ACHN (cell line): ENCODE data around the gene VKORC1.

Source experiments
- DNase-seq: peaks from one replicate; pipeline ENCODE4 v3.0.0-alpha.2; 2015
- in situ Hi-C: cut with HindIII; loops from 2 replicates; pipeline ENCODE4 v1.10.0; 2017; ENCODE audit warnings: low sequenced_read_pairs, low pct_ligation_motif_present, low pct_unique_long_range_greater_than_20kb

Gene VKORC1

DNA sequence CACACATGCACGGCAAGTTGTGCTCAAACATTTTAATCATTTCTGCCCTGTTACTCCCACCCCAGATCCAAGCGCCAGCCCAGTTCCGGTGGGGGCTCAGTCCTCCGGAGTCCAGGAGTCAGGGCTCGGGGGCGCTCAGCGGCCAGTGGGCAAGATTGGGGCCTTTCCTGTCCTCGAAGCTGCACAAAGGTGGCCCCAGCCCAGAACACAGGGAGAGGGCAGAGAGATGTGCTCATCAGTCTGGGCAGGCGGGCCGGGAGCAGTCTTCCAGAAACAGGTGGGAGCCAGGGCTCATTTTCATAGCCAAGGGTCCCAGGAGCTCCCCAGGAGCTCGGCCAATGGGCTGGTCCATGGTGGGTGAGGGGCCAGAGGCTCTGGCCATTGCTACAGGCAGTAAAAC lies 36.8 kb upstream of the VKORC1 start:
- in situ Hi-C loops, result no loop called here
- DNase-seq, result no peak

DNA sequence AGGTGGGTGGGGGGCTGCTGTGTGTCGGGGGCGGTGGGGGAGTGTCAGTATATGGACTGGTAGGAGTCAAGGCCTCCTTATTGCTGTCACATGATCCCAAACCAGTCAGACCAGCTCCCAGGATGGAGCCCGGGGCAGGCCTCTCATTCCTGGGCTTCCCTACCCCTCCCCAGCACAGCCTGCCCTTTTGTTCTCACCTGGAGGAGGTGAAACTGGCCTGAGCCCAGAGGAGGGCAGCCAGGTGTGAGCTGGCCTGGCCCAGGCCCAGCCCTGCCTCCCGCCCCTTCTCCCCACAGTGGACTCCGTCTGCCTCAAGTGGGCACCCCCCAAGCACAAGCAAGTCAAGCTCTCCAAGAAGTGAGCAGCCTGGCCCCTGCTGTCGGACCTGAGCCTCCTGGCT lies 36.3 kb upstream of the VKORC1 start:
- no peak for DNase-seq
- in situ Hi-C loops, result no loop called here

DNA sequence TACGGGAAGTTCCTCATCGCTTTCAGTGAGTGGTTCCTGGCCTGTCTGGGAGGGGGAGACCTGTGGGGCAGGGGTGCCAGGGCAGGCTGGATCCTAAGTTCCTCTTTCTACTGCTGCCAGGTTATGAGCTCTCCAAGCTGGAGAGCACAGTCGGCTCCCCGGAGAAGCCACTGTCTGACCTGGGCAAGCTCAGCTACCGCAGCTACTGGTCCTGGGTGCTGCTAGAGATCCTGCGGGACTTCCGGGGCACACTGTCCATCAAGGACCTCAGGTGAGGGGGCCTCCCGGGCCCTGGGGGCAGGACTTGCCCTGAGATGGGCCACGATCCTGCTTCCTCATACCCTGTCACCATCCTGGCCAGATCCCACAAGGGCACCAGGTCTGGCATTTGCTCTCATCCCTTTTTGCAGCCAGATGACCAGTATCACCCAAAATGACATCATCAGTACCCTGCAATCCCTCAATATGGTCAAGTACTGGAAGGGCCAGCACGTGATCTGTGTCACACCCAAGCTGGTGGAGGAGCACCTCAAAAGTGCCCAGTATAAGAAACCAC lies 35.8 kb upstream of the VKORC1 start:
- no peak for DNase-seq
- in situ Hi-C loops, result no loop called here

DNA sequence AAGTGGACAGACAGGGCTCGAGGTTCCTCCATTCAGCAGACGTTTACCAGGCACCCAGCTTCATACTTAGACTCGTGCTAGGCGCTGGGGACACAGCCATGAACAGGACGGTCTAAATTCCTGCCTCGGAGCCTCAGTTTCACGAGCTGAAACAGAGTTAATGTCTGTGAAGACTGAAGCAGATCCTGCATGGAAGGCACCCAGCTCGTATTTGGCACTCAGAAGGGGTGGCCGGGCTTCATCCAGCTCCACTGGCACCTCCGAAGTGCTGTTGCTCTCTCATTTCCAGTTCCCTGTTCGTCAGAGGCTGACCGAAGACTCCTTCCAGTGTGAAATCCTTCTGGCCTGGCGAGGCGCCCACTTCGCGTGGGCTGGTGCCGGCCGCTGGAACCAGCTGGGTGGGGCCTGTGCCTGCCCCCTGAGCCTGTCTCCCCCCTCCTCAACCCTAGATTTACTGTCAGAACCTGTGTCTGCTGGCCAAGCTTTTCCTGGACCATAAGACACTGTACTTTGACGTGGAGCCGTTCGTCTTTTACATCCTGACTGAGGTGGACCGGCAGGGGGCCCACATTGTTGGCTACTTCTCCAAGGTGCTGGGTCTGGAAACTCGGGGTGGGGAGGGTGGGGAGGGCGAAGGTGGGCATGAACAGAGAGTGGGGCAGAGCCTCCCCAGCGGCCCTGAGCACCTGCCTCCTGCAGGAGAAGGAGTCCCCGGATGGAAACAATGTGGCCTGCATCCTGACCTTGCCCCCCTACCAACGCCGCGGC lies 35.2 kb upstream of the VKORC1 start:
- DNase-seq, result no peak
- in situ Hi-C loops, result no loop called here

DNA sequence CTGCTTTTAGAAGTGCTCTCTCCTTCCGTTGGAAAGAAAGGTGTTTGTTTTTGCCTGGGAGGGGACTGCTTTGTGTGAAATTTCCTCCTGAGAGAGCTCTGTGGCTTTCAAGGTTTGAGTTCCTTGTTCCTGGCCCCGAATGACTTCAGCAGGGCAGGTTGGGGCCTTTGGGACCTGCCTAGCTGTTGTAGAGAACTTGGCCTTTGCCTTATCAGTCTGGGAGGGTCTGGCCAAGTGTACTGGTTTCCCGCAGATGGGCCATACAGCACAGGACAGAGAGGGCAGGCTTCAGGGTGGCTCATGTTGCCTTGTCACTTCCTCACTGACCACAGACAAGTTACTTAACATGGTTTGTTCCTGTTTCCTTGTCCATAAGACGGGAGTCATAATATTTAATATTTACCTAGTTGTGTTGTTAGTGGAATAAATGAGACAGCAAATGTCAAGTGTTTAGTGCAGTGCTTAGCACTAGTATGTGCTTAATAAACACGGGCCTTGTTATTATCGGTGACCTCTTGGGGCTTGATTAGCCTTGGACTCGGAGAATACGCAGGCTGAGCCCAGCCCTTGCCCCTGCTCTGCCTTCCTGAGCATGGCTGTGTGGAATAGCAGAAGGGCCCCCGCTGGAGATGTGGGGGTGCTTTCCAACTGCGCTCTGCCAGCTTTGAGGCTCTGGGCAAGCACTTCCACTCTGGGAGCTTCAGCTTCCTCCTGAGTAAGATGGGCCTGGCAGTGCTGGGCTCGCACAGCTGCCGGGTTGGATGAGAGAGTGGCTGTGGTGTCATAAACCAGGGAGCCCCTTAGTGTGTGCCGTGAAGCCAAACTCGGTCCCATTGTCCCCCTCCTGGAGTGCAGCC lies 34.3 kb upstream of the VKORC1 start:
- in situ Hi-C loops, result no loop called here
- DNase-seq, result no peak

DNA sequence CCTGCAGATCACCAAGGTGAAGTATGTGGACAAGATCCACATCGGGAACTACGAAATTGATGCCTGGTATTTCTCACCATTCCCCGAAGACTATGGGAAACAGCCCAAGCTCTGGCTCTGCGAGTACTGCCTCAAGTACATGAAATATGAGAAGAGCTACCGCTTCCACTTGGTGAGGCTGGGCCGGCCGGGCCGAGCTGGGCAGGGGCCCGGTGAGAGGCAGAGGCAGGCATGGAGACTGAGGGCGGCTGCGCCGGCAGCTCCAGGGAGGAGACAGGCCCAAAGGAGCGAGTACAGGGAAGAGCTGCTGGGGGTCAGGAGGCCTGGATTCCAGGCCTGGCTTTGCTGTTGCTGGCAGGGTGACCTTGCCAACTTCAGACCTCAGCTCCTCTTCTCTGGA lies 32.6 kb upstream of the VKORC1 start:
- in situ Hi-C loops, result no loop called here

DNA sequence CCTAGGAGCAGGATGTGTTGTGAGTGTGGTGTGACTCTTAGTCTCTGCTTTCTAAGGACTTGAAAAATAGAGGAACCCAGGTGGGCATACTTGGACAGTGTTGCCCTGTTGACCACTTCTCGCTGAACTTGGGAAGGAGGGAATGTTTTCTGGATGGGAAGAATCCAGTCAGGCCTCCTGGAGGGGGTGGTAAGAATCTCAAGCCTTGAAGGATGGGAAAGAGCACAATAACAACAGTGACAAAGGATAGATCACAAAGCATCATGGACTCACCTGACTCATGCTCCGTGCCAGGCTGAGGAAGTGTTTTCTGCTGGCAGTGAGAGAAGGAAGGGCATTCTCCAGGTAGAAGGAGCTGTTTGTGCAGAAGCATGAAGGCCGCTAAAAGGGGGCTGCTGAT lies 31.2 kb upstream of the VKORC1 start:
- DNase-seq, result no peak
- in situ Hi-C loops, result no loop called here

More for the DNA sequence above, 32.6 kb upstream of the VKORC1 start:
- no peak for DNase-seq

DNA sequence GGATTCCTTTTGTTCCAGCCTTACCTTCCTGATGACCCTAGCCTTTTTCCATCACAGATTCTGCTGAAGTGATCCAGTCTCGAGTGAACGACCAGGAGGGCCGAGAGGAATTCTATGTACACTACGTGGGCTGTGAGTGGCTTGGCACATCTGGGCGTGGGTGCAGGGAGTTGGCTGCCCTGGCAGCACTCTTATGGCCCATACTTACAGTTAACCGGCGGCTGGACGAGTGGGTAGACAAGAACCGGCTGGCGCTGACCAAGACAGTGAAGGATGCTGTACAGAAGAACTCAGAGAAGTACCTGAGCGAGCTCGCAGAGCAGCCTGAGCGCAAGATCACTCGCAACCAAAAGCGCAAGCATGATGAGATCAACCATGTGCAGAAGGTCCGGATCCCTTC lies 25.5 kb upstream of the VKORC1 start:
- DNase-seq, result no peak
- in situ Hi-C loops, result no loop called here

DNA sequence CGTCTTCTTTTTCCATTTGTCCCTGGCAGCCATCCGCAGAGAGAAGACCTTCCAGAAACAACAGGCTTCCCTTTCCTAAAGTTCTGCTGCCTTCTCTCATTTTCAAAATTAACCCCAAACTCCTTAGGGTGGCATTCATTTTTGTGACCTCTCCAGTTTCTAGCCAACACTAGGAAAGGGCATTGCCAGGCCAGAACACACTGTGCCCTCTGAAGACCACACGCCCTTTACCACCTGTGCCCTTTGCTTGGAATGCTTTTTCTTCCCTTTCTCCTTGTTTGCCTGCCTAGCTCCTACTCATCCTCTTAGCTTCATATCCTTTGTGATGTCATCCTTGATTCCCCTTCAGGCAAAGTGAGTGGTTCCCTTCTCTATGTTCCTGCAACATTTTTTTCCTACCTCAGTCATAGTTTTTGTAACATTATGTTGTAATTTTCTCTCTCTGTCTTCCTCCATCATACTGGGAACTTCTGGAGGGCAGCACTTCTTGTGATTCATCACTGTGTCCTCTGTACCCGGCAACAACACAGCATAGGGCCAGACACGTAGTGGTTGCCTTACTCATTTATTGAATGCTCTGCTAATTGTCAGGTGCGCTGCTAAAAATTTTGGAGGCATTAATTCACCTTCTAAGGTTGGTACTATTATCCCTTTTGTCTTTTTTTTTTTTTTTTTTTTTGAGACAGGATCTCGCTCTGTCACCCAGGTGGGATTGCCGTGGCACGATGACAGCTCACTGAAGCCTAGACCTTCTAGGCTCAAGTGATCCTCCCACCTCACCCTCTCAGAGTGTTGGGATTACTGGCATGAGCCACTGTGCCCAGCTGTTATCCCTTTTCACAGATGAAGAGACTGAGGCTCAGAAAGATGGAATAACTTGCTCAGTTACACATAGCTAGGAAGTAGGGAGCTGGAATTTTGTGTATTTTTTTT lies 23.9 kb upstream of the VKORC1 start:
- in situ Hi-C loops, result no loop called here
- no peak for DNase-seq

DNA sequence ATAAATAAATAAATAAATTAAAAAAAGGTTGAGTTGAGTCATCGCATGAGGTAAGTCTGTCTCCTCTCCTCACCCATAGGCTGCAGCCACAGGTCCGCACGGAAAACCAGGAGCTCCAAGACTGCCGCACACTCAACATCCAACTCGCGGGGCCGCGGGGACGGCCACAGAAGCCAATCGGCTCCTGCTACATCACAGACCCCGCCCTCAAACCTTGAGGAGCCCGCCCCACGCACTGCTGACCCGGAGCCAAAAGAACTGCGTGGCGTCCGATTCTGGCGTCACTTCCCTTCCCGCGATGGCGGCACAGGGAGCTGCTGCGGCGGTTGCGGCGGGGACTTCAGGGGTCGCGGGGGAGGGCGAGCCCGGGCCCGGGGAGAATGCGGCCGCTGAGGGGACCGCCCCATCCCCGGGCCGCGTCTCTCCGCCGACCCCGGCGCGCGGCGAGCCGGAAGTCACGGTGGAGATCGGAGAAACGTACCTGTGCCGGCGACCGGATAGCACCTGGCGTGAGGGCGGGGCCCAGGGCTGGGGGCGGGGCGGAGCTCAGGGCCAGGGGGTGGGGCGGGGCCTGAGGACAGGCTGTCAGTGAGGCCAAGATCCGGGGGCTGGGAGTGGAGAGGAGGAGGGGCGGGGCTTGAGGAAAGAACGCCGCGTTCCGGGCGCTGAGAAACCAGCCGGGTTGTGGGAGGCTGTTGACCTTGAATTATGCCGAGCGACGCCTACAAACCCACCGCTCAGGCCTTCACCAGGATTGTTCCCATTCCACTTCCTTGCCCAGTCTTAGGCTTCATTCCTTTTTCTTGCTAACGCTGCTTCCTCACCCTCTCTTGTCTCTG lies 23.0 kb upstream of the VKORC1 start, which contains the start of gene KAT8:
Gene KAT8, plus strand, starts transcription at position 281 of the 839 bp plus-strand sequence. Its CDS starts 18 bp downstream, at position 299.
- peak; percentile 100 for DNase-seq
- in situ Hi-C loops, result no loop called here

DNA sequence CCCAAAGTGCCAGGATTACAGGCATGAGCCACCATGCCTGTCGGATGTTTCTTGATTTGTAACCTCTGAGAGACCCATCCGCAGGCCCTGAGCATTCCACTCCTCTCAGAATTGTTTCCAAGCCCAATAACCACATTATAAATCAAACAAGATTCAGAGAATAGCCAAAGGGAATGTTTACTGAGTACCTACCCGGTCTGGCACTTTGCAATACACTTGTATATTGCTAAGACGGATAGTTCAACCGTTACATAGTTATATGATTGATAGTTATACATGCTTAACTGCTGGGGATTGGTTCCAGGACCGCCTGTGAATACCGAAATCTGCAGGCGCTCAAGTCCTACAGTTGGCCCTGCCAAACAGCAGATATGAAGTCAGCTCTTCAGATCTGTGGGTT lies 19.9 kb upstream of the VKORC1 start:
- no peak for DNase-seq
- in situ Hi-C loops, result no loop called here

DNA sequence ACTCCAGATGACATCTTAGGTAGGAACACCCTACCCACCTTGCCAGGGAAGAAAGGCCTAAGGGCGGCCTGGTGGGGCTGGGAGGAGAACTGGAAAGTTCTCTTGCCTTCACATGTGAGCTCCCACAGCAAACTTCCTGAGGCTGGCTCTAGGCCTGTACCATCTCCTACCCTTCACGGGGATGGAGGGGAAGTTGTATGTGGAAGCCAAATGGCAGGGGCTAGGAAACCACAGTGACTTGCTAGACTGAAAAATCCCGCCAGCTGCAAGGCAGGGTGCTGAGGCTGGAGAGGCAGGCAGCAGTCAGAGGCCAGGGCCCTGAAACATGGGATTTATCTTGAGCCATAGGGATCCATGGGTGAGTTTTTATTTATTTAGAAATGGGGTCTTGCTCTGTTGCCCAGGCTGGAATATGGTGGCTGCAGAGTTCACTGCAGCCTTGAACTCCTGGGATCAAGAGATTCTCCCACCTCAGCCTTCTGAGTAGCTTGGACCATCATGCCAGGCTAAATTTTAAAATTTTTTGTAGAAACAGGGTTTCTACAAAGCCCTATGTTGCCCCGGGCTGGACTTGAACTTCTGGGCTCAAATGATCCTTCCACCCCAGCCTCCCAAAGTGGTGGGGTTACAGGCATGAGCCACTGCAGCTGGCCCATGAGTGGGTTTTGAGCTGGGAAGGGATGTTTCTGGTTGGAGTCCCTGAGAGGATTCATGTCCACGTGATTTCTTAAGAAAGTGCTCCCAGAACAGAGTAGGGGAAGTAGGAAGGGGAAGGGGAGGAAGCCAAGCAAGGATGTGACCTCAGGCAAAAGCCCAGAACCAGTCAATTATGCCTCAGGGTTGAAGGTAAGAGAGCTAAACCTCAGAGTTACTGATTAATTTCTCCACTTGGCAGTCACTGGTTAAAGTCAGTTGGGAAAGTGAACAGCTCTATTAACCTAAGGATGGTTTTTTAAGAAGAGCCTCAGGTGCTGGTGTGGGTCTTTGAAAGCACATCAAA lies 18.8 kb upstream of the VKORC1 start:
- in situ Hi-C loops, result no loop called here
- peak; percentile 93 for DNase-seq

DNA sequence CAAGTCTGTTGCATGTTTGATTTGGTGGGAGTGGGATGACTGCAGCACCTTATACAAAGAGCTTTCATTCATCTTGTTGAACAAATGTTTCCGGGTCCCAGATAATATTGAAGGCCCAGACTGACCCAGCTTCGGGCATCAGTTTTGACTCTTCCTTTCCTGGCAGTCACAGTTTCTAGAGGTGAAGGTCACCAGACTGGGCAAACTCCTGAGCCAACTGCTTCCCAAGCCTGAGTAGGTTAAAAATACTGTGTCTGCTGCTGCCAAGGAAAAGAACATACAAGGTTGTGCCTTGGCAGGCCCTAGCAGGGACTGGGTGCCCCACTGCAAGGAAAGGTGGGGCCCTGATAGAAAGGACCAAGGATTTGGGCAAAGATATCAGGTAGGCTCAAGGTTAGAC lies 18.1 kb upstream of the VKORC1 start:
- no peak for DNase-seq
- in situ Hi-C loops, result no loop called here

DNA sequence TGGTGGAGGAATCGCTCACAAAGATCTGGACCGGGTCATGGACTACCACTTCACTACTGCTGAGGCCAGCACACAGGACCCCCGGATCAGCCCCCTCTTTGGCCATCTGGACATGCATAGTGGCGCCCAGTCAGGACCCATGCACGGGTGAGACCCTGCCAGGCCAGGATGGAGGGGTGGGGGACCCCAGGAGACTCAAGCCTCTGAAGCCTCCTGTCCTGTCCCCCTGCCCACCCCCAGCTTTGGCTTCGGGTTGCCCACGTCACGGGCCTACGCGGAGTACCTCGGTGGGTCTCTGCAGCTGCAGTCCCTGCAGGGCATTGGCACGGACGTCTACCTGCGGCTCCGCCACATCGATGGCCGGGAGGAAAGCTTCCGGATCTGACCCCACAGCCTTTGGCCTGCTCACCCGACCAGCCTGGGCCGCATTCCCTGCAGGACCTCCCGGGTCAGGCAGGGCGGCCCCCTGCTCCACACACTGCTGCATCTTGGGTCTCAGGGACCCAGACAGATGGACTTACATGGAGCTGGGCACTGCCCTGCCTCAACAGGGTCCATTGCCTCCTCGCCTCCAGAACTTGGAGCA lies 17.4 kb upstream of the VKORC1 start:
- DNase-seq, result no peak
- in situ Hi-C loops, result no loop called here

DNA sequence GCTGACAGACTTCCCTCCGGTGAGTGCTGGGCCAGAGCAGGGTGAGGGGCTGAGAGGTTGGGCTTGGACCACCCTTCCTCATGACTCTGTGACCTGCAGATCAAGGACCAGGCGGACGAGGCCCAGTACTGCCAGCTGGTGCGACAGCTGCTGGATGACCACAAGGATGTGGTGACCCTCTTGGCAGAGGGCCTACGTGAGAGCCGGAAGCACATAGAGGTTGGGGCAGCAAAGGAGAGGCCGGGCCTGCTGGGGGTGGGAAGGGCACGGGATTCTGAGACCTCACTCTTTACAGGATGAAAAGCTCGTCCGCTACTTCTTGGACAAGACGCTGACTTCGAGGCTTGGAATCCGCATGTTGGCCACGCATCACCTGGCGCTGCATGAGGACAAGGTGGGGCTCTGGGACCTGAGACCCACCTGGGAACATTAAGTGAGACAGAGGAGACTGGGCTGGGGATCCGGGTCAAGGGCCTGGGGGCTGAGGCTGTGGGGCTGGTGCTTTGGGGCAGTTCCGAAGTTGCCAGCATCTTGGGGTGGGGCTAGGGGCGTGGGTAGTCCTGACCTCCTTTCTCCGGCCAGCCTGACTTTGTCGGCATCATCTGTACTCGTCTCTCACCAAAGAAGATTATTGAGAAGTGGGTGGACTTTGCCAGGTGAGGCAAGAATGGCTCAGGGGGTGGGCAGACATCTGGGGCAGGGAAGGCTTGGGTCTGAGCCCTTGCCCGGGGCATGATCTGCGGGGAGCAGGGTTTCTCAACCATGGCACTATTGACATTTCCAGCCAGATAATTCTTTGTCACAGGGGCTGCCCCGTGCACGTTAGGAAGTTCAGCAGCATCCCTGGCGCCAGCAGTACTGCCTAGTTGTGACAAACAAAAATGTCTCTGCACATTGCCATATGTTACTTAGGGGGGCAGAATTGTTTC lies 15.8 kb upstream of the VKORC1 start:
- in situ Hi-C loops, result no loop called here
- no peak for DNase-seq
